Activated CD8-positive, alpha-beta memory T cell treated with anti-CD3 and anti-CD28 coated beads, Interleukin-2, amount 50 U/mL, for 4 hours (primary cell): ENCODE results near the gene GSTM5.
"Not testable (repeated sequence)": the region's sequence is repeated elsewhere in the genome, so short reads cannot be mapped to it uniquely, and the experiment has no call there.

Source experiments
- DNase-seq: peaks from one replicate; pipeline ENCODE4 v3.0.0-alpha.2; 2020

GSTM5 gene

DNA sequence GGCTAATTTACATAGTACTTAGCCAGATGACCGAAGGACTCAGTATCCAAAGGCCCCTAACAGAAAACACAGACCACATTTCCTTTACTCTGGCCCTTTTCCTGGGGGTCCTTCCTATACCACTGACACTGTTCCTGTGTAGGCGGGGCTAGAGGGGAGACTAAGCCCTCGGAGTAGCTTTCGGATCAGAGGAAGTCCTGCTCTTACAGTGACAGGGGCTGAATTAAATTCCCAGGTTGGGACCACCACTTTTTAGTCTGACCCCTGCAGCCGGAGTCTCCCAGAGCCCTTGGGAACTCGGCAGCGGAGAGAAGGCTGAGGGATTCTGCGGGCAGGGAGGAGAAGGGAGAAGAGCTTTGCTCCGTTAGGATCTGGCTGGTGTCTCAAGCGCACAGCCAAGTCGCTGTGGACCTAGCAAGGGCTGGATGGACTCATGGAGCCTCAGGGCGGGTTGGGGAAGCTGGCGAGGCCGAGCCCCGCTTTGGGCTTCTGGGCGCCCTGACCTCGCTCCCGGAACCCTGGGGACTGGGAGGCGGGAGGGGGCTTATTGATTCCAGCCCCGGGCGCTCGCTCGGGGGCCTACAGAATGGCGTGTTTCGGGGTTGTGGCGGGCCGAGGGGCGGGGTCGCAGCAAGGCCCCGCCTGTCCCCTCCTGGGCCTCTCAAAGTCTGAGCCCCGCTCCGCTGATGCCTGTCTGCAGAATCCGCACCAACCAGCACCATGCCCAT is at the start of gene GSTM5:
Gene GSTM5, plus strand, starts transcription at position 659 of the 728 bp plus-strand sequence. Its CDS starts 62 bp downstream, at position 721.
- not testable (repeated sequence) for DNase-seq

DNA sequence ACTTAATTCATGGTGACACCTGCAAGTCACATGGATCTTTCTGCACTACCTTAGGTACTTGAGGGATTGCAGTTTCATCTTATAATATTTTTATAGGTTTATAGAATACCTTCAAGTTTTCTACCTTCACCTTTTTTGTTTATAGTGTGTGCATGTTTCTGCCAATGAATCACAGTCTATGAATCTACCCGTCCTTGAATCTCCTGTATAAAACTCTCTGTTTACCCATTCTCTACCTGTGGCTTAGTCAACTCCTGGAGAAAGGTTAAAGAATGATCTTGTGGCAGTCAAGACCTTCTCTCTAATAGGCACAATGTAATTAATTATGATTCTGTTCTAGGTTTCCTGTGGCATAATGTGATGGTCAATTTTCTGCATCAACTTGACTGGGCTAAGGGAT is 47.4 kb upstream of the GSTM5 start:
- DNase-seq: no peak

DNA sequence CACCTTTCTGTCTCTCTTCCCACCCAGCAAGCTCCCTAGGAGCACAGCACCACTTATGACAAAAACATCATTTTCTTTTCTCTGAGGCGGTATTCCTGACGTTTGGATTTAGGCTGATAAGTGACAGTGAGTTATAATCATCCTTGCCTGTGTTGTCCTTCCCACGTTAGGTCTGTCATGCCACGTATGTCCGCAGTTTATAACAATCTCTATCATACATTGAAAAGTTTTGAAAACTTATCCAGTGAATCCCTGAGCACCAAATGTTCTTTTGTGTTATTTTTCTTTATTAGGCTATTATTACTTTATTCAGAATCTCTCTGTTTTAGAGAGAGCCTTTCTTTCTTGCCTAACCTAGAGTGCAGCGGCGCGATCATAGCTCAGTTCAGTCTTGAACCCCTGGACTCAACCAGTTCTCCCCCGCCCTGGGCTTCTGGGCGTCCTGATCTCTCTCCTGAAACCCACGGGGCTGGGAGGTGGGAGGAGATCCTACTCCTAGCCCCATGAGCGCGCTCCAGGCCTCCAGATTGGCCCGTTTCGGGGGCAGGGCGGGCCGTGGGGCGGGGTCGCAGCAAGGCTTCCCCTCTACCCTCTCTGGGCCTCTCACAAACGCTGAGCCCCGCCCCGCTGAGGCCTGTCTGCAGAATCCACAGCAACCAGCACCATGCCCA is 44.5 kb upstream of the GSTM5 start, which contains the start of gene GSTM2:
Gene GSTM2, plus strand, starts transcription at position 606 of the 671 bp plus-strand sequence. Its CDS starts 59 bp downstream, at position 665.
- peak; percentile 80 for DNase-seq

DNA sequence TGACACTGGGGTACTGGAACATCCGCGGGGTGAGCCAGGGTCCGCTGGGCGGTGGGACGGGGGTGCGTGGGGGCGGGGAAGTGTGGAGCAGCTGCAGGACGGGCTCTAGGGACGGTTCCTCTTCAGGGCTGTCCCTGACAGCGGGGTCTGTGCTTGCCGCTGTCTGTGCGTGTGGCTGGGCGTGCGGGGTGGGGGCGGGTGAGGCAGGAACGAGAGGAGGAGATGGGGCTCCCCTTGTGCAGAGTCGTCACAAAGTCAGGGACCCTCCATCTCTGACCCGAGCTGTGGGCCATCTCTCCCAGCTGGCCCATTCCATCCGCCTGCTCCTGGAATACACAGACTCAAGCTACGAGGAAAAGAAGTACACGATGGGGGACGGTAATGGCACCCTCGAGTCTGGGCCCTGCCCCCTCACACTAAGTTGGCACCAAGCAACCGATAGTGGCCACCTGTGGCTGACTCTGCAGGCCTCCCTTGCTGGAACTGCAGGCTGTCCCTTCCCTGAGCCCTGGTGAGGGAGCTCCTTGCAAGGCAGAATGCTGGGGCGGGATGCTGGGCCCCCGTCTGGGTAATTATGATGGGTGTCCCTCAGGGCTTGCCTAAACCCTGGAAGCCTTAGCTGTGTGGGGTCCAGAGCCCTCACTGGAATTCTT is 43.8 kb upstream of the GSTM5 start:
- no peak for DNase-seq

DNA sequence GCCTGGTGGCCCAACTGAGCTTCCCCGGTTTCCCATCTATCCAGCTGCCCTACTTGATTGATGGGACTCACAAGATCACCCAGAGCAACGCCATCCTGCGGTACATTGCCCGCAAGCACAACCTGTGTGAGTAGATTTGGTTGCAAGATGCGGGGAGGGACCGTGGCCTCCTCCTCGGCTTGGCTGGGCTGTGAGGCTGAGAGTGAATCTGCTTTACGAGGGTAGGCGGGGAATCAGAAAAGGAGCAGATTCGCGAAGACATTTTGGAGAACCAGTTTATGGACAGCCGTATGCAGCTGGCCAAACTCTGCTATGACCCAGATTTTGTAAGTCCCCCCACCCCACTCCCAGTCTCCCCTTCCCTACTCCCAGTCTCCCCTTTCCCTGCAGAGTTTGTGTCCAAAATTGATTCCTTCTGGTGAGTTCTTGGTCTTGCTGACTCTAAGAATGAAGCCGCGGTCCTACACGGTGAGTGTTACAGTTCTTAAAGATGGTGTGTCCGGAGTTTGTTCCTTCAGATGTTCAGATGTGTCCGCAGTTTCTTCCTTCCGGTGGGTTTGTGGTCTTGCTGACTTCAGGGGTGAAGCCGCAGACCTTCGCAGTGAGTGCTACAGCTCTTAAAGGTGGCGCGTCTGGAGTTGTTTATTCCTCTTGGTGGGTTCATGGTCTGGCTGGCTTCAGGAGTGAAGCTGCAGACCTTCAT is 42.7 kb upstream of the GSTM5 start:
- DNase-seq: no peak

DNA sequence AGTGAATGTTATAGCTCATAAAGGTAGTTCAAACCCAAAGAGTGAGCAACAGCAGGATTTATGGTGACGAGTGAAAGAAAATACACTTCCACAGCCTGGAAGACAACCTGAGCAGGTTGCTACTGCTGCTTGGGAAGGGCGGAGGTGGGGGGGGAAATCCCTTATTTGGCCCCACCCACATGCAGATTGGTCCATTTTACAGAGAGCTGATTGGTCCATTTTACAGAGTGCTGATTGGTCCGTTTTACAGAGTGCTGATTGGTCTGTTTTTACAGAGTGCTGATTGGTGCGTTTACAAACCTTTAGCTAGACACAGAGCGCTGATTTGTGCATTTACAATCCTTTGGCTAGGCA is 42.1 kb upstream of the GSTM5 start:
- DNase-seq: not testable (repeated sequence)

DNA sequence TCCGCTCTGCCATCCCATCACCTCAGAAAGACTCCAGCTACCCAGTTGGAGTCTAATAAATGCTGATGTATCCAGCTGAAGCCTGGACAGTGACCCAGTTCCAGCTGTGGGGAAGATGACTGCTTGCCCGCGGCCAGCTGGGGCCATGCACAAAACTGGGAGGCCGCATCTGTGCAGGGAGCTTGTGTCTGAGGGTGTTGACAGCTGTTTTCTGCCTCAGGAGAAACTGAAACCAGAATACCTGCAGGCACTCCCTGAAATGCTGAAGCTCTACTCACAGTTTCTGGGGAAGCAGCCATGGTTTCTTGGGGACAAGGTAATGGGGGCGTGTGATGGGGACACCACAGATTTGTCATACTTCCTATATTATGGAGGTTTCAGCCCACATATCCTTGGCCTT is 41.0 kb upstream of the GSTM5 start:
- DNase-seq: no peak

DNA sequence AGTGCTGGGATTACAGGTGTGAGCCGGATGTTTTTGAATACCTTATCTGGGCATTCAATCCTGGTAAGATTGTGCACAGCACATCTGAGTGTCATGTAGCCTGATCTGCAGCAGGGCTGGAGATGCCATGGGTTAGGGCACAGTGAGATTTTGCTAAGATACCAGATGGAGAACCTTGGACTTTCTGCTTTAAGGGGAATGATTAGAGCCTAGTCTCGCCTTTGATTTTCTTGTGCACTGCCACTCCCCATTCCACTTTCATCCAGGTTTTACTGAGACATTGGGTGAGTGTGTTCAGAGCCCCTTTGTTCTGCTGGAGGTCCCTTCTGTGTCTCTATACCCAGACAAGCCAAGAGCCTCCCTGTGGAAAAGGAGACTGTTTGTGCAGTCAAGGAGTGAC is 38.2 kb upstream of the GSTM5 start:
- DNase-seq: not testable (repeated sequence)

DNA sequence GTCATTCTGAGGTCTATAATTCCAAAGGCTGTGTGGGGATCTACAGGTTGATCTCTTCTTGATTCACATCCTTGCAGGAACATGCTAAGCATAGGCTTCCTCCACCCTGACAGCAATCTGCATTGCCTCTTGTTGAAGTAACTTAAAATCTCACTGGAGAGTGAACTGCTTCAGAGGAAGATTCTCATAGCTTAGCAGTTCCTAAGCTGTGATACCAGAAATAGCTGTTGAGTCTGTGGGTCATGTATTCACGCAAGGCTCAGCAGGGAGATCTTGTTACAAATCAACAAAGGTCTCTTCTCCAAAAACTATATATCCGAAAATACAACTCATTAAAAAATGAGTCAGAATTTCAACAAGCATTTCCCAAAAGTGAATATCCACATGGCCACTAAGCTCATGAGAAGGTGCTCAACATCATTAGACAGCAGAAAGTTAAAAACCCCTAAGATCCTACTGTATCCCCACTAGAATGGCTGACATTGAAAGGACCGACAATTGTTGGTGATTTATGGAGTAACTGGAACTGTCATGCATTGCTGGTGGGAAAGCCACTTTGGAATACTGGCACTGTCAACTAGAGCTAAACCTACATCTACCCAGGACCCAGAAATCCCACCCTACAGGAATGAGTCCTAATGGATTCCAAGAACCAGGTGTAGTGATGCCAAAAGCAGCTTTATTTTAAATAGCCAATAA is 35.2 kb upstream of the GSTM5 start:
- not testable (repeated sequence) for DNase-seq

DNA sequence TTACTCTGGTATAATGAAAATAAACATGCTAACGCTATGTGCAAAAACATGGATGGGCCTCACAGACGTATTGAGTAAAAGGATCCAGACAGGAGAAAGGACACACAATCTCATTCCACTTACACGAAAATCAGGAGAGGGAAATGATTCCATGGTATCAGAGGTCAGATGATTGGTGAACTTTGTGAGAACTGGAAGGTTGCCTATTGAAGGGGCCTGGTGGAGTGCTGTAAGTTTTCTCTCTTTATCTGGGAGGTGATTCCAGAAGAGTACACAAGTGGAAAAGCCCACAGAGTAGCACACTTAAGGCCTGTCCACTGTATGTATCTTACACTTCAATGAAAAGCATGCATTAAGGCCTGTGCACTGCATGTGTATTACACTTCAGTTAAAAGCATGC is 34.6 kb upstream of the GSTM5 start:
- DNase-seq: no peak

DNA sequence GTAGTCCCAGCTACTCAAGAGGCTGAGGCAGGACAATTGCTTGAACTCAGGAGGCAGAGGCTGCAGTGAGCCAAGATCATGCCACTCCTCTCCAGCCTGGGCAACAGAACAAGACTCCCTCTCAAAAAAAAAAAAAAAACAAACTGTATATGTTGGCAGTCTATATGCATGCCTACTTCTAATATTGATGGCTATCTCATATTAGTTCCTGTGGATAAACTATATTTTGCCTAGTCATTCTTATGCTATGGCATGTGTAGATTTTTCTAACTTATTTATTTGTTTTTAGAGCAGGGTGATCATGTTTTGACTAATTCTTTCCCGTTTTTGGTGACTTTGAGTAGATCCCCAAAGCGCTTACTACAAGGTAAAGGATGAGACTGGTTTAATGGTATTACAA is 33.4 kb upstream of the GSTM5 start:
- DNase-seq: not testable (repeated sequence)

DNA sequence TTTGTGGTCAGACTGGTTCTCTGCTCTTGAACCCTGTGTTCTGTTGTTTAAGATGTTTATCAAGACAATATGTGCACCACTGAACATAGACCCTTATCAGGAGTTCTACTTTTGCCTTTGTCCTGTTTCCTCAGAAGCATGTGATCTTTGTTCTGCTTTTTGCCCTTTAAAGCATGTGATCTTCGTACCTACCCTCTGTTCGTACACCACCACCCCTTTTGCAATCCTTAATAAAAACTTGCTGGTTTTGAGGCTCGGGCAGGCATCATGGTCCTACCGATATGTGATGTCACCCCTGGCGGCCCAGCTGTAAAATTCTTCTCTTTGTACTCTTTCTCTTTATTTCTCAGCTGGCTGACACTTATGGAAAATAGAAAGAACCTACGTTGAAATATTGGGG is 27.3 kb upstream of the GSTM5 start:
- not testable (repeated sequence) for DNase-seq

DNA sequence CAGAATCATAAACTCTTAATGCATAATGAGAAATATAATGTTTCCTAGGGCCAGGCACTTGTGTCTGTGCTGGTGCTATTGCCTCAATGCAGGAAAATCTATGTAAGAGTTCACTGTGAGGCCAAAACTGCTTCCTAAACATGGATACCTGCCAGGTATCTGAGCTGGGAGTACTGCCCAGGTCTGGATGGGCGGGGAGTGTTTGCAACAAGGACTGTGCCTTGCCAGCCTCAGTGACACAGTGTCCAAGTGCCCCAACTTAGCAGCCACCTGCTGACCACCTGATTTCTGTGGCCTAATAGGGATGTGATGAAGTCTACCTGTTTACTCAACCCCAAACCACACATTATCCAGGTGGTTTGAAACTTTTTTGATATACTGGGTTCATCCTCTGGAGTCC is 26.7 kb upstream of the GSTM5 start:
- DNase-seq: not testable (repeated sequence)

DNA sequence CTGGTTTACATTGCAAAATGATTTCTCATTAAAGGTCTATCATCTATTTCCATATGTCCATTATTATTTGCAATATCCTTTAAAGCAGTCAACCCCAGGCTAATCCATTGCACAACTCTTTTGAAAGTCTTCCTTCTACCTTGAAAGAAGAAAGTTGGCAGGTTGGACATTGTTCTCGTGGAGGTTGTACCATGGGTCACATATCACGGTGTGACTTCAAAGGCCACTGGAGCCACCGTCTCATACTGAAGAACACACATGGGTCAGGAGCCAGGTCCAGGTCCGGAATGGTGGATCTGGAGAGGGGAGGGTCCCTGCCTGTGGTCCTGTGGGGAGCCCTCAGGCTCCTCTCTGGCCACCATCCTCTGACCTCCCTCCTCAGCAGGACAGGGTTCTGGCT is 26.2 kb upstream of the GSTM5 start:
- DNase-seq: not testable (repeated sequence)

DNA sequence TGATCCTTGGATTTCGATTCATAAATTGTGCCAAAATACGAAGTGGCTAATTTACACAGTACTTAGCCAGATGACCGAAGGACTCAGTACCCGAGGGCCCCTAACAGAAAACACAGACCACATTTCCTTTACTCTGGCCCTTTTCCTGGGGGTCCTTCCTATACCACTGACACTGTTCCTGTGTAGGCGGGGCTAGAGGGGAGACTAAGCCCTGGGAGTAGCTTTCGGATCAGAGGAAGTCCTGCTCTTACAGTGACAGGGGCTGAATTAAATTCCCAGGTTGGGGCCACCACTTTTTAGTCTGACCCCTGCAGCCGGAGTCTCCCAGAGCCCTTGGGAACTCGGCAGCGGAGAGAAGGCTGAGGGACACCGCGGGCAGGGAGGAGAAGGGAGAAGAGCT is 24.9 kb upstream of the GSTM5 start:
- not testable (repeated sequence) for DNase-seq

DNA sequence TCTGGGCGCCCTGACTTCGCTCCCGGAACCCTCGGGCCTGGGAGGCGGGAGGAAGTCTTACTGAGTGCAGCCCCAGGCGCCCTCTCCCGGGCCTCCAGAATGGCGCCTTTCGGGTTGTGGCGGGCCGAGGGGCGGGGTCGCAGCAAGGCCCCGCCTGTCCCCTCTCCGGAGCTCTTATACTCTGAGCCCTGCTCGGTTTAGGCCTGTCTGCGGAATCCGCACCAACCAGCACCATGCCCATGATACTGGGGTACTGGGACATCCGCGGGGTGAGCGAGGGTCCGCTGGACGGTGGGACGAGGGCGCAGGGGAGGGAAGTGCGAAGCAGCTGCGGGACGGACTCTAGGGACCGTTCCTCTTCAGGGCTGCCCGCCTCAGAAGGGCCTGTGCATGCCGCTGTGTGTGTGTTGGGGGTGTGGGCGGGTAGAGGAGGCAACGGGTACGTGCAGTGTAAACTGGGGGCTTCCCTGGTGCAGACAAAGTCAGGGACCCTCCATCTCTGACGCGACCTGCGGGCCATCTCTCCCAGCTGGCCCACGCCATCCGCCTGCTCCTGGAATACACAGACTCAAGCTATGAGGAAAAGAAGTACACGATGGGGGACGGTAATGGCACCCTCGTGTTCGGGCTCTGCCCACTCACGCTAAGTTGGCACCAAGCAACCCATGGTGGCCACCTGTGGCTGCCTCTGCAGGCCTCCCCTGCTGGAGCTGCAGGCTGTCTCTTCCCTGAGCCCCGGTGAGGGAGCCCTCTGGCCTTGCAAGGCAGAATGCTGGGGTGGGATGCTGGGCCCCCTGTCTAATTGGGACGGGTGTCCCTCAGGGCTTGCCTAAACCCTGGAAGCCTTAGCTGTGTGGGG is 24.2 kb upstream of the GSTM5 start, which contains the start of gene GSTM1:
Gene GSTM1, plus strand, starts transcription at position 177 of the 859 bp plus-strand sequence. Its CDS starts 57 bp downstream, at position 234.
- peak; percentile 84 for DNase-seq

DNA sequence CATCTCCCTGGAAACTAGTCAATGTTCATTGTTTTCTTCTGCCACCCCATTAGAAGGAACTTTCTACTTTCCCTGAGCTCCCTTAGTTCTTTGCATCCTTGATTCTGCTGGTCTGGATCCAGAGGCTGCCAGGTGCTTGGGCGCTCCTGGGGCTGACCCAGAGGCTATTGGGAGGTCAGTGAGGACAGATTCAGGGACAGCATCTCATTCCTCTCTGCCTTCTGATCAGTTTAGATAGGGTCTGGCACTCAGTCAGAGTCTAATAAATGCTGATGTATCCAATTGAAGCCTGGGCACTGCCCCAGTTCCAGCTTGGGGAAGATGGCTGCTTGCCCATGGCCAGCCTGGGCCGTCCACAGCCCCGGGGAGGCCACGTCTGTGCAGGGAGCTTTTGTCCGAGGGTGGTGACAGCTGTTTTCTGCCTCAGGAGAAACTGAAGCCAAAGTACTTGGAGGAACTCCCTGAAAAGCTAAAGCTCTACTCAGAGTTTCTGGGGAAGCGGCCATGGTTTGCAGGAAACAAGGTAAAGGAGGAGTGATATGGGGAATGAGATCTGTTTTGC is 22.1 kb upstream of the GSTM5 start:
- DNase-seq: no peak

DNA sequence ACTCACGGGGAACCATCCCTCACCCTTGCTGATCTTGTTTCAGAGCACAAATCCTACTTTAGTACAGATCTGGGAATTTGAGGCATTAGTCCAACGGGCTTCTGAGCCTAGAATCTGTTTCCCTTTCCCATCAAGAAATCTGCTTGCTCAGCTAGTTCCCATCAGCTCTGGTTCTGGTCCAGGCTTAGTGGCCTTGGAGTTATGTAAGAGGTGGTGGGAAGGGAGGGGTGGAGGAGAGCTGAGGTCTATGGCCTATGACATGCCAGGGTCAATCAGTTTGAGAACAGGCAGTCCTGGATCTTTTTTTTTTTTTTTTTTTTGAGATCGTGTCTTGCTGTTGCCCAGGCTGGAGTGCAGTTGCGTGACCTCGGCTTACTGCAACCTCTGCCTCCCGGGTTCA is 20.3 kb upstream of the GSTM5 start:
- no peak for DNase-seq

DNA sequence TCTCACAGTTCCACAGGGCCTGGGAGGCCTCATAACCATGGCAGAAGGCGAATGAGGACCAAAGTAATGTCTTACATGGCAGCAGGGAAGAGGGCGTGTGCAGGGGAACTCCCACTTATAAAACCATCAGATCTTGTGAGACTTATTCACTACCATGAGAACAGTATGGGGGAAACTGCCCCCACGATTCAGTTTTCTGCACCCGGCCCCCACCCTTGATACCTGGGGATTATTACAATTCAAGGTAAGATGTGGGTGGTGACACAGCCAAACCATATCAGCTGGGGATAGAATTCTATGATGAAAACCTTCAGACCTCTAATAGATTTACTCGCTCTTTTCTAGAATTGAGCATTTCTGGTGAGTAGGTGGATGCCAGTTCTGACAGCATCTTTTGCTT is 17.7 kb upstream of the GSTM5 start:
- DNase-seq: not testable (repeated sequence)

DNA sequence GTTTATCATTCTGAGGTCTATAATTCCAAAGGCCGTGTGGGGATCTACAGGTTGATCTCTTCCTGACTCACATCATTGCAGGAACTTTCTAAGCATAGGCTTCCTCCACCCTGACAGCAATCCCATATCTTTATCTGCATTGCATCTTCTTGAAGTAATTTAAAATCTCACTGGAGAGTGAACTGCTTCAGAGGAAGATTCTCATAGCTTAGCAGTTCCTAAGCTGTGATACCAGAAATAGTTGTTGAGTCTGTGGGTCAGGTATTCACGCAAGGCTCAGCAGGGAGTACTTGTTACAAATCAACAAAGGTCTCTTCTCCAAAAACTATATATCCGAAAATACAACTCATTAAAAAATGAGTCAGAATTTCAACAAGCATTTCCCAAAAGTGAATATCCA is 16.9 kb upstream of the GSTM5 start:
- DNase-seq: not testable (repeated sequence)

DNA sequence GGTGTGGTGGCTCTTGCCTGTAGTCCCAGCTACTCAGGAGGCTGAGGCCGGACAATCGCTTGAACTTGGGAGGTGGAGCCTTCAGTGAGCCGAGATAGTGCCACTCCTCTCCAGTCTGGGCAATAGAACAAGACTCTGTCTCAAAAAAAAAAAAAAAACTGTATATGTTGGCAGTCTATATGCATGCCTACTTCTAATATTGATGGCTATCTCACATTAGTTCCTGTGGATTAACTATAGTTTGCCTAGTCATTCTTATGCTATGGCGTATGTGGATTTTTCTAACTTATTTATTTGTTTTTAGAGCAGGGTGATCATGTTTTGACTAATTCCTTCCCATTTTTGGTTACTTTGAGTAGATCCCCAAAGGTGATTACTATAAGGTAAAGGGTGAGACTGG is 15.0 kb upstream of the GSTM5 start:
- no peak for DNase-seq
